C4-2B (cell line): ENCODE results near the gene GAS7.

Experiments
- ZFX ChIP-seq: fragments of 450-650 bp; IDR thresholded peaks from 2 replicates; pipeline ENCODE4 v1.6.1; 2017
- TF ChIP-seq, protein P1 (sequence below): fragments of 450-650 bp; conservative IDR thresholded peaks from 2 replicates; pipeline ENCODE4 v1.5.1; 2017; ENCODE audit warnings: mild to moderate bottlenecking

DNA sequence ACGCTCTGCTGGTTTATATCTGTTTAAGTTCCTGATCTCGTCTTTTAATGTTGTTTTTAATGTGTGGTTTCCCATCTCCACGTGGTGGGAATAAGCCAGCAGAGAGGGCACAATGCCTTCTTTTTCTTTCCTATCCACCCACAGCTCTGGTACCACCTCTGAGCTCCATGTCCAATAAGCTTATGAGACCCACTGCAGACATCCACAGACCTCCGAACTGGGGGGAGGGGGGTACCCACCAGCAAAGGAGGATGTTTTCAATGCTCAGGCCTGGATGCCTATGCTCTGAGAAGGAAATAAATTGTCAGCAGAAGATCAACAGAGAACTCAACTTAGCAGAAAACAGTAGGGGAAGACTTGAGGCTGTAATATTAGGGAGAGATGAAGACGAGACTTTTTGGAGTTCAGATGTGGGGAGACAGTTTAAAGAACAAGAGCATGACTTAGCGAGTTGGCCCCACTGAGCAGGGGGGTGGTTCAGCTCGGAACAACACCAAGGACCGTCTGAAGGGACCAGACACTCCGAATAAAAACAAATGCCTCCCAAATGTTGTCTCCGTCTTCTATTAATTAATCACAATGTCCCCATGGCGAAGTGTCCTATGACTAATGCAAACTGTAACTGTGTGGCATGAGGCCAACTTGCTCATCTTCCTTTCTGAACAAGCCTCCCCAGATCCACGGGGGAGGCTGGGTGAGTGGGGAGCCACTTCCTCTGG lies 62.7 kb downstream of the GAS7 start:
- TF ChIP-seq, protein P1, sequence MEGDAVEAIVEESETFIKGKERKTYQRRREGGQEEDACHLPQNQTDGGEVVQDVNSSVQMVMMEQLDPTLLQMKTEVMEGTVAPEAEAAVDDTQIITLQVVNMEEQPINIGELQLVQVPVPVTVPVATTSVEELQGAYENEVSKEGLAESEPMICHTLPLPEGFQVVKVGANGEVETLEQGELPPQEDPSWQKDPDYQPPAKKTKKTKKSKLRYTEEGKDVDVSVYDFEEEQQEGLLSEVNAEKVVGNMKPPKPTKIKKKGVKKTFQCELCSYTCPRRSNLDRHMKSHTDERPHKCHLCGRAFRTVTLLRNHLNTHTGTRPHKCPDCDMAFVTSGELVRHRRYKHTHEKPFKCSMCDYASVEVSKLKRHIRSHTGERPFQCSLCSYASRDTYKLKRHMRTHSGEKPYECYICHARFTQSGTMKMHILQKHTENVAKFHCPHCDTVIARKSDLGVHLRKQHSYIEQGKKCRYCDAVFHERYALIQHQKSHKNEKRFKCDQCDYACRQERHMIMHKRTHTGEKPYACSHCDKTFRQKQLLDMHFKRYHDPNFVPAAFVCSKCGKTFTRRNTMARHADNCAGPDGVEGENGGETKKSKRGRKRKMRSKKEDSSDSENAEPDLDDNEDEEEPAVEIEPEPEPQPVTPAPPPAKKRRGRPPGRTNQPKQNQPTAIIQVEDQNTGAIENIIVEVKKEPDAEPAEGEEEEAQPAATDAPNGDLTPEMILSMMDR = no peak
- TF ChIP-seq ZFX = no peak
